ENCODE measurements around the gene SDK2.

The SDK2 gene

DNA sequence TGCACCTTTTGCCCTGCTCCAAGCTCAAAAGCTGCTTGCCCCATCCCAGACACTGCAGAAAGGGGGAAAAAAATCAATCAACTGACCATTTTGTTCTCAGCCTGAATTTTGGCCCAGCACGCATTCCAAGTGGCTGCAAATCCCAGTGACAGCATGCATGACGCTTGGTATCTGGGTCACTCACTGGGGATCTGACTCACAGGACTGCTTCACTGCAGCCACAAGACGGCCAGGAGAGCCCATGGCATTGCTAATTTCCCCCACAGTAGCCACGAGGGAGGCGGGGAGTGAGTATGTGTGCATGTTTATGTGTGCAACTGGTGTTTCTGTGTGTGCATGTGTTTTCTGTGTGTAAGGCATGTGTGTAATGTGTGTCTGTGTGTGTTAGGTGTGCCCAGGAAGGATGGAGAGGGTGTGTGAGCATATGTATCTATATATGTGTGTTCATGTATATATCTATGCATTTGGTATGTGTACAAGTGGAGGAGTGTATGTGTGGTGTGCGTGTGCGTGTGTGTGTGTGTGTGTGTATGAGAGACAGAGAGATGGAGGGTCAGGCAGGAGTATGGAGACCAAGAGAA, 33.8 kb downstream of the SDK2 start:
- TF ChIP-seq, protein P1, sequence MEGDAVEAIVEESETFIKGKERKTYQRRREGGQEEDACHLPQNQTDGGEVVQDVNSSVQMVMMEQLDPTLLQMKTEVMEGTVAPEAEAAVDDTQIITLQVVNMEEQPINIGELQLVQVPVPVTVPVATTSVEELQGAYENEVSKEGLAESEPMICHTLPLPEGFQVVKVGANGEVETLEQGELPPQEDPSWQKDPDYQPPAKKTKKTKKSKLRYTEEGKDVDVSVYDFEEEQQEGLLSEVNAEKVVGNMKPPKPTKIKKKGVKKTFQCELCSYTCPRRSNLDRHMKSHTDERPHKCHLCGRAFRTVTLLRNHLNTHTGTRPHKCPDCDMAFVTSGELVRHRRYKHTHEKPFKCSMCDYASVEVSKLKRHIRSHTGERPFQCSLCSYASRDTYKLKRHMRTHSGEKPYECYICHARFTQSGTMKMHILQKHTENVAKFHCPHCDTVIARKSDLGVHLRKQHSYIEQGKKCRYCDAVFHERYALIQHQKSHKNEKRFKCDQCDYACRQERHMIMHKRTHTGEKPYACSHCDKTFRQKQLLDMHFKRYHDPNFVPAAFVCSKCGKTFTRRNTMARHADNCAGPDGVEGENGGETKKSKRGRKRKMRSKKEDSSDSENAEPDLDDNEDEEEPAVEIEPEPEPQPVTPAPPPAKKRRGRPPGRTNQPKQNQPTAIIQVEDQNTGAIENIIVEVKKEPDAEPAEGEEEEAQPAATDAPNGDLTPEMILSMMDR (IDR thresholded peaks at IDR 0.05; ENCODE audit: low read depth, low read length): no peak
- no peak overlapping the region for H3K4me3 ChIP-seq (ENCODE audit: low read depth, low read length)
- in situ Hi-C loops (cut with HindIII; ENCODE audit: low sequenced_read_pairs): no loop called here
- no peak for DNase-seq (ENCODE audit: low read depth, low spot score)

DNA sequence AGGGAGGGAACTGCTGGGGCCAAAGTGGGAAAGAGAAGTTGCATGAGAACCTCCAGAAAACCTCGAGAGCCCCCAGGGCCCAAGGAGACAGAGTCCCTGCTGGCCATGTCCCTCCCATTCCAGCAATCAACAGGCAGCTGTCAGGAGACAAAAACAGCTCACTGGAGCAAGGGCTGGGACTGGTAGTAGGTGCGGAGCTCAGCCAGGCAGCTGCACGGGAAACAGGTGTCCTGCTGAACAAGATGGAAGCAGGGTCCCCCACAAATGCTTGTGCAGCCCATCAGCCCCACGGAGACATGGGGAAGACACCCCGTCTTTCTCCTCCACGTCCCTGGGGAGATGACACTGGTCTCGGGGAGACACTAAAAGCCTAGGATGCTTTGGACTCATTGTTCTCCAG, 34.5 kb downstream of the SDK2 start:
- H3K4me3 ChIP-seq (ENCODE audit: low read depth, low read length): no peak overlapping the region
- TF ChIP-seq, protein P1 (IDR thresholded peaks at IDR 0.05; ENCODE audit: low read depth, low read length): no peak
- DNase-seq (ENCODE audit: low read depth, low spot score): no peak
- in situ Hi-C loops (cut with HindIII; ENCODE audit: low sequenced_read_pairs): no loop called here

DNA sequence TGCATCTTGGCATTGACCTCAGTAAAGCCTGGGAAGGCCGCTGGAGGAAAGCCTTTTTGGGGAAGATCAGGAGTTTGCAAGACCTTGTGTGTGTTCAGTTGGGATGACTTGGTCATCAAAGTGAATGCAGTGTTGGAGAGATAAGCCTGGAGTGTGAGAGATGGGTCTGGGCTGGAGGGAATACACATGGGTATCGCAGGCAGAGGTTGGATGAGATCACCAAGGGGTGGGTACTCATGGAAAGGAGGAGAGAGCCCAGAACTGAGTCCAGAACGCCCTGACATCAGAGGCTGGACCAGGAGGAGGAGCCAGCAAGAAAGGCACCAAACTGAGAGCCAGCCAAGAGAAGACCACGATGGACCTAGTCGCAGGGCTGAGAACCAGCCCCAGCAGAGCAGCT, 35.2 kb downstream of the SDK2 start:
- H3K4me3 ChIP-seq (ENCODE audit: low read depth, low read length): no peak overlapping the region
- TF ChIP-seq, protein P1 (IDR thresholded peaks at IDR 0.05; ENCODE audit: low read depth, low read length): no peak
- no peak for DNase-seq (ENCODE audit: low read depth, low spot score)
- in situ Hi-C loops (cut with HindIII; ENCODE audit: low sequenced_read_pairs): no loop called here

DNA sequence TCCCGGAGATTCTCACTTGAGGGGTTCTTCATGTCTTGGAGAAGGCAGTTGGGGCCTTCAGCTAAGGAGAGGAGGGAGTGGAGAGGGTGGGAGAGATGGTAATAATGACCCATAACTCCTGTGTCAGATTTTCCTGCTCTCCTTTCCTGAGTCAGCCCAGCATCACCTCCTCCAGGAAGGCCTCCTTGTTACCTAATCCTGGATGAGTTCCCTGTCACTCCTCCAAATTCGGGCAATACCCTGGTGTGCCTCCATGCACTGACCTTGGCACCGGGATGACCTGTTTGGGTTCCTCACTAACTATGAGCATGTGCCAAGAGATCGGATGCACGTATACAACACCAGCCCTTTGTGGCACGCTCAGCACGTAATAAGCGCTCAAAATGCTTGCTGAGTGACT, 38.8 kb downstream of the SDK2 start:
- no peak overlapping the region for H3K4me3 ChIP-seq (ENCODE audit: low read depth, low read length)
- TF ChIP-seq, protein P1 (IDR thresholded peaks at IDR 0.05; ENCODE audit: low read depth, low read length): no peak
- DNase-seq (ENCODE audit: low read depth, low spot score): no peak
- in situ Hi-C loops (cut with HindIII; ENCODE audit: low sequenced_read_pairs): no loop called here

DNA sequence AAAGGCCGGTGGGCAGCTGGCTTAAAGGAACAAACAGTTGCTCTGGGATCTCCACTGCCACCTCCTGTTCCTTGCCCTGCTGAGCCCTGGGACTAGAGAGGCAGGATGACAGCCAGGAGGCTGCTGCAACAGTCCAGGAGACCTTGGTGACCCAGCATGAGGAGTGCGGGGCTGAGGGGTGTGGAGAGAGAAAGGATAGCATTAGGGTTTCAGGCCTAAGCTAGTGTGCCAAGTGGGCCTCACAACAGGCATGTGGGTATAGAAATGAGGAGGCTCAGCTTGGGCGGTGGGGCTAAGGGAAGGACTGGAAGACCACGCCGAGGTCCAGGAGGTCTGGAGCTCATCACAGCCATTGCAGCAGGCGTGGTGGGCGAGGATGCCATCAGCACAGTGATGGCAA, 39.8 kb downstream of the SDK2 start:
- DNase-seq (ENCODE audit: low read depth, low spot score): no peak
- H3K4me3 ChIP-seq (ENCODE audit: low read depth, low read length): no peak overlapping the region
- in situ Hi-C loops (cut with HindIII; ENCODE audit: low sequenced_read_pairs): no loop called here
- TF ChIP-seq, protein P1 (IDR thresholded peaks at IDR 0.05; ENCODE audit: low read depth, low read length): no peak

DNA sequence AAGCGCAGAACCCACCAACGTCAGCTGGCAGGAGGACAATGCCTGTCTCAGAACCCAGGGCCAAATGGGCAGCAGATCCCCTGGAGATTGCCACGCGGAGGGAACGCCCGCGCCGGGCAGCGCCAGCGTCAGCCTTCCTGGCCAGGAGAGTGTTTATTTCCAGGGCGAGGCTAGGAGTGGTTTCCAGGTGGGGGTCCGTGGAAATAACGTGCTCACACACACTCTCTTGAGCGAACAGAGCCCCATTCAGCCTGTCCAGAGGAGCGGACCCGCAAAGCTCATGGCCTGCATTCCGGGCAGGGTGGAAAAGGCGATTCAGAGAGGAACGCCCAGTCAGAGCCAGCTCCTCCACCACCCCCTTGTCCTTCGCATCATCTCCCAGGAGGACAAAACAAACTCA, 40.3 kb downstream of the SDK2 start:
- TF ChIP-seq, protein P1 (IDR thresholded peaks at IDR 0.05; ENCODE audit: low read depth, low read length): no peak
- in situ Hi-C loops (cut with HindIII; ENCODE audit: low sequenced_read_pairs): no loop called here
- H3K4me3 ChIP-seq (ENCODE audit: low read depth, low read length): no peak overlapping the region
- no peak for DNase-seq (ENCODE audit: low read depth, low spot score)

All from astrocyte of the spinal cord (primary cell).